ENCODE data around the gene HIVEP3. TPM values are rescaled to one million over a fixed set of nuclear protein-coding genes. Genes with fewer than 3 reads are reported as not detected.
A peak's percentile ranks its signal among the peaks of the same experiment; 100 is the strongest.

HIVEP3 gene
- total RNA-seq, 1 donor from 2014 or later, result 5.7 TPM

DNA sequence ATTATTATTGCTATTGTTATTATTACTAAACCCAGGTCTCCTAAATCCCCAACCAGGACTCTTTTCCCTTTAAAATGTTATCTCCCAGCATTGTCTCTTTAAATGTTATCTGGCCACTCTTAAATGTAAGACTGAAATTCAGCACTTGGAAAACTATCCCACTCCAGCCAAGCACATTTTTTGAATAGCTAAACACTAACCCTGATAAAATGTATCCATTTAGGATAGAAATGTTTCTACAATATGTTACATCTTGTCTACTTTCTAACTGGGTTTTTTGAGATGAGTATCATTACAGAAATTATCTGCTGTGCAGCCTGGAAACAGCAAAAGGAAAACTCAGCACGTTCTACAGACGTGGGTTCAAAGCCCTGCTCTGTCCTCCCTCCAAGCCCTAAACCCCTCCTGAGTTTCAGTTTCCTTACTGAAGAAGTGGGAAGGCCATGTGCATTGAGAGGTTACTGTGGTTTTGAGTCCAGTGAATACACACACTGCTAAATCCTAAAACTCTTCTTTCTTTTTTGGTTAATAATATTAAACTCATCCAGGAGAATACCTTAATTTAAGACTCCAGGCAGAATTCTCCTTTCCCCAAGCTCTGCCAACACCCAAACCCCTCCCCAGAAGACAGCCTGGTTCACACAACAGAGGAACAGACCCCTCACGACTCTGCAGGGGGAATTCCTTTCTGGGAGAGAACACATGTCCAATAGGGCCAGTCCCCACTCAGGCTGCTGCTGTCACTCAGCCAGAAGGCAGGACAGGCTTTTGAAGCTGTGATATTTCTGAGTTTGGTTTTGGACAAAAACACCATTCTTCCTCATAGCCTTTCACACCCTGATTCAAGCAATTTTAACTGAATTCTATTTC lies 41.9 kb downstream of the HIVEP3 start:
- peaks cover 79% of the 10 kb centered on the region for H3K4me1 ChIP-seq
- H3K9me3 ChIP-seq (replicated peaks), result no peaks in the 10 kb centered on the region
- intact Hi-C loops (cut with micrococcal nuclease), result no loop called here
- DNase-seq, result no peak
- H3K4me3 ChIP-seq, result no peak overlapping the region
- H3K36me3 ChIP-seq, result no peaks in the 10 kb centered on the region
- TF ChIP-seq, protein P1, sequence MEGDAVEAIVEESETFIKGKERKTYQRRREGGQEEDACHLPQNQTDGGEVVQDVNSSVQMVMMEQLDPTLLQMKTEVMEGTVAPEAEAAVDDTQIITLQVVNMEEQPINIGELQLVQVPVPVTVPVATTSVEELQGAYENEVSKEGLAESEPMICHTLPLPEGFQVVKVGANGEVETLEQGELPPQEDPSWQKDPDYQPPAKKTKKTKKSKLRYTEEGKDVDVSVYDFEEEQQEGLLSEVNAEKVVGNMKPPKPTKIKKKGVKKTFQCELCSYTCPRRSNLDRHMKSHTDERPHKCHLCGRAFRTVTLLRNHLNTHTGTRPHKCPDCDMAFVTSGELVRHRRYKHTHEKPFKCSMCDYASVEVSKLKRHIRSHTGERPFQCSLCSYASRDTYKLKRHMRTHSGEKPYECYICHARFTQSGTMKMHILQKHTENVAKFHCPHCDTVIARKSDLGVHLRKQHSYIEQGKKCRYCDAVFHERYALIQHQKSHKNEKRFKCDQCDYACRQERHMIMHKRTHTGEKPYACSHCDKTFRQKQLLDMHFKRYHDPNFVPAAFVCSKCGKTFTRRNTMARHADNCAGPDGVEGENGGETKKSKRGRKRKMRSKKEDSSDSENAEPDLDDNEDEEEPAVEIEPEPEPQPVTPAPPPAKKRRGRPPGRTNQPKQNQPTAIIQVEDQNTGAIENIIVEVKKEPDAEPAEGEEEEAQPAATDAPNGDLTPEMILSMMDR (IDR thresholded peaks at IDR 0.05; ENCODE audit: borderline replicate concordance), result no peak
- no peaks in the 10 kb centered on the region for H3K27me3 ChIP-seq (ENCODE audit: low read depth)
- H3K27ac ChIP-seq (replicated peaks), result peak overlapping the region; percentile 86

DNA sequence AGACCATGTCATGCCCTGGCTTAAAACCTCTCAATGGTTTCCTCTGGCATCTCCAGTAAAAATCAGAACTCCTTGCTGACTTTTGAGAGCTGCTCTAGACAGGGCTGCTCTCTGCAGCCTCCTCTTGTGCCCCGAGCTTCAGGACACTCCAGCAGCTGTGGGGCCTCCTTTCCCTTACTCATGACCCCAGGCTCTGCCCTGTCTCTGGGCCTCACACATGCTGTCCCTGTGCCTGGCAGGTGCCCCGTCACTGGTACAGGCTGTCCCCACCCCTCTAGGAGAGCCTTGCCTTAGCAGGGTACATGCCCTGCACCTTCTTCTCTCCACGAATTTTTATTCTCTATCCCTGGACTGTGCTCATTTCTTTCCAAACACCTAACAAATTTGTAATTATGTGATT lies 43.2 kb downstream of the HIVEP3 start:
- H3K36me3 ChIP-seq, result no peaks in the 10 kb centered on the region
- TF ChIP-seq, protein P1 (IDR thresholded peaks at IDR 0.05; ENCODE audit: borderline replicate concordance), result no peak
- H3K27me3 ChIP-seq (ENCODE audit: low read depth), result no peaks in the 10 kb centered on the region
- intact Hi-C loops (cut with micrococcal nuclease), result no loop called here
- peak; percentile 39 for DNase-seq
- H3K4me3 ChIP-seq, result no peak overlapping the region
- peaks cover 67% of the 10 kb centered on the region for H3K4me1 ChIP-seq
- H3K27ac ChIP-seq (replicated peaks), result peak overlapping the region; percentile 86
- H3K9me3 ChIP-seq (replicated peaks), result no peaks in the 10 kb centered on the region

DNA sequence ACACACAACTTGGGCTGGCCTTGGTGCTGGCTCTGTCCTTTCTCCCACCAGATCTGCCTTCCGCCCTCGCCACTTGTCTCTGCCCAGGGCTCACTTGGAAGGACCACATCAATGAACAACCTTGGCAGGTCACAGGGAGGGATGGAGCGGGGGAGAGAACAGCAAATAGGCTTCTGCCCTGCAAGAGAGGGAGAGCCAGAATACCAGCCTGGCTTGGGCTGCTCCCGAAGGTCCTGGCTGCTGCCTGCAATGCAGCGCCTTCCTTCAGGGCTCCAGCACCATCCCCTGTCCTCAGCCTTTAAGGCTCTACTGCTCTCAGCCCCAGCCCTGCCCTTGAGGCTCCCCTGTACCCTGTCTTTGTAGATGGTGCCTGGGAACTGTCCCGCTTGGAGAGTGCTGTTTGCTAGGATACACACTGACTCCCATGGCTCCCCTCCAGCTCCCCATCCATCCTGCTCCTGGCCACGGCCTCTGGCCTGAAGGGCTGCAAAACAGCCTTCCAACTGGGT lies 43.8 kb downstream of the HIVEP3 start:
- Histone ChIP-seq H3K4me3 (no peak overlapping the region), H3K4me1 (peaks cover 62% of the 10 kb centered on the region), H3K27me3 (ENCODE audit: low read depth) (no peaks in the 10 kb centered on the region), H3K36me3 (no peaks in the 10 kb centered on the region), H3K9me3 (replicated peaks) (no peaks in the 10 kb centered on the region), H3K27ac (replicated peaks) (peak overlapping the region; percentile 86)
- TF ChIP-seq, protein P1 (IDR thresholded peaks at IDR 0.05; ENCODE audit: borderline replicate concordance), result no peak
- intact Hi-C loops (cut with micrococcal nuclease), result no loop called here
- peak; percentile 41 for DNase-seq

DNA sequence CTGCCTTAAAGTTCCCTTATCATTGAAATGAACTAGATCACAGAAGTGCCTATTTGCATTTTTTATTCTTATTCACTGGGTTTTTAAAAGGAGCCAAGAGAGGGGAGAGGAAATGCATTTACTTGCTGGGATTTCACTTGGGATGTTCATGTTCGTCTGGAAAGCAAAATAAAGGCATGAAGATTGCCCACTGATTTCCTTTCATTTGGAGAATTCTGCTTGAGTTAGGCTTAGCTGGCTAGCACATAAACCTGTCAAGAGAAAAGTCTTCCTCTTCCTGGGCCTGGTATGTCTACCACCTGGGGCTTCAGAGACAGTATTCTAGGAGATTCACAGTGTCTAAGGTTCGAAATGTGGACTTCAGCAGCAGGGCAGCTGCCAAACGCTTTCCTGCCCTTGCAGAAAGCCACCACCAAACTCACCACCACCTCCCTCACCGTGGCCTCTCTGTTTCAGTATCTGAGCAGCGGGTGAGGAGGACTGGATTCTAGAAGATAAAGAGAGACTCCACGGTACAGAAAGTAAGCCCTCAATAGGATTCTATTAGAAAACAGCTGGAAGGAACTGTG lies 44.5 kb downstream of the HIVEP3 start:
- H3K4me1 ChIP-seq, result peaks cover 55% of the 10 kb centered on the region
- TF ChIP-seq, protein P1 (IDR thresholded peaks at IDR 0.05; ENCODE audit: borderline replicate concordance), result no peak
- H3K4me3 ChIP-seq, result no peak overlapping the region
- no peaks in the 10 kb centered on the region for H3K9me3 ChIP-seq (replicated peaks)
- no peaks in the 10 kb centered on the region for H3K27me3 ChIP-seq (ENCODE audit: low read depth)
- DNase-seq, result no peak
- intact Hi-C loops (cut with micrococcal nuclease), result no loop called here
- H3K36me3 ChIP-seq, result no peaks in the 10 kb centered on the region
- peak overlapping the region; percentile 86 for H3K27ac ChIP-seq (replicated peaks)

DNA sequence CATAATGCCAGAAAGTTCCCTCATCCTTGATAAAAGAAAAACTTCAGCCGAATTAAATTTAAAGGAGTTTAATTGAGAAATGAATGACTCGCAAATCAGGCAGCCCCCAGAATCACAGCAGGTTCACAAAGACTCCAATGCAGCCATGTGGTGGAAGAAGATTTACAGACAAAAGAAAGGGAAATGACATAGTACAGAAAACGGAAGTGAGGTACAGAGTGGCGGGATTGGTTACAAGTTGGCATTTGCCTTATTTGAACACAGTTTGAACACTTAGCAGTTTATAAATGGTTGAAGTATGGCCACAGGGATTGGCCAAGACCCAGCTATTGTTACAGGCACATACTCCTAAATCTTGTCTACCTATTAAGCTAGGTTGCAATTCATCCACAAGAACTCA lies 46.6 kb downstream of the HIVEP3 start:
- Histone ChIP-seq H3K4me1 (peaks cover 33% of the 10 kb centered on the region), H3K27ac (replicated peaks) (no peak overlapping the region), H3K4me3 (no peak overlapping the region), H3K27me3 (ENCODE audit: low read depth) (no peaks in the 10 kb centered on the region), H3K36me3 (no peaks in the 10 kb centered on the region), H3K9me3 (replicated peaks) (no peaks in the 10 kb centered on the region)
- intact Hi-C loops (cut with micrococcal nuclease), result no loop called here
- DNase-seq, result no peak
- TF ChIP-seq, protein P1 (IDR thresholded peaks at IDR 0.05; ENCODE audit: borderline replicate concordance), result no peak

Measured in left ventricle myocardium inferior (tissue), 1 donor.